ENCODE measurements around the gene ZBTB2.
"Not testable (repeated sequence)": the region's sequence is repeated elsewhere in the genome, so short reads cannot be mapped to it uniquely, and the experiment has no call there.

ZBTB2 gene

GRCh38 chr6:151357758-151358436 lies 33.5 kb downstream of the ZBTB2 start (continued):
- peak; percentile 66; the same call in 1 of the 2 replicates for TF ChIP-seq ZNF2 (tag by site-specific recombination; IDR thresholded peaks at IDR 0.05)
- TF ChIP-seq ZBTB1 (tag by site-specific recombination; IDR thresholded peaks at IDR 0.05) = no peak
- no peak for TF ChIP-seq ZNF221 (tag by site-specific recombination; IDR thresholded peaks at IDR 0.05; ENCODE audit: borderline replicate concordance)
- peak; percentile 84; the same call in 1 of the 2 replicates for TF ChIP-seq ZNF391 (tag by site-specific recombination; IDR thresholded peaks at IDR 0.05; ENCODE audit: borderline replicate concordance, low read depth)
- no peak for TF ChIP-seq ZNF155 (tag by site-specific recombination; IDR thresholded peaks at IDR 0.05)

- H3K27ac ChIP-seq (ENCODE audit: extremely low read depth, low read depth, low read length); H3K9me3 ChIP-seq (ENCODE audit: control insufficient read depth, insufficient read depth, low read depth, low read length); H3K4me3 ChIP-seq (ENCODE audit: low read depth, low read length): not testable (repeated sequence)
- ChIA-PET CTCF (interaction anchor here (1.0 to 3.0 kb wide), 2 partner anchors 33 to 149 kb away, joined by 3 to 11 read pairs; no protein-coding TSS in a partner anchor), POLR2A (interaction anchor here (2.2 kb wide), 1 partner anchor 33 kb away, joined by 9 read pairs; no protein-coding TSS in a partner anchor)
- Histone ChIP-seq H3K4me1 (ENCODE audit: control insufficient read depth, insufficient read depth, low read length) (peaks cover 10% of the 10 kb centered on the region), H3K36me3 (ENCODE audit: control insufficient read depth in 2 of 2, insufficient read depth in 1 of 2, low read length in 2 of 2) (peaks cover 0 to 31% of the 10 kb centered on the region in 2 experiments)
Observed at GRCh38 chr6:151356983-151357382, 34.4 kb downstream of the ZBTB2 start.

GRCh38 chr6:151353795-151354194 lies 37.6 kb downstream of the ZBTB2 start:
- POLR2A ChIA-PET = interaction anchor here (0.5 kb wide), 1 partner anchor 15 kb away, joined by 3 read pairs; no protein-coding TSS in a partner anchor
- H3K4me1 ChIP-seq (ENCODE audit: control insufficient read depth, insufficient read depth, low read length) = peaks cover 10% of the 10 kb centered on the region
- CTCF ChIA-PET = interaction anchor here (0.7 kb wide), 3 partner anchors 20 to 387 kb away, joined by 3 read pairs; no protein-coding TSS in a partner anchor
- H3K27ac ChIP-seq (ENCODE audit: extremely low read depth, low read depth, low read length) = no peak overlapping the region
- no peaks in the 10 kb centered on the region for H3K9me3 ChIP-seq (ENCODE audit: control insufficient read depth, insufficient read depth, low read depth, low read length)
- no peak overlapping the region for H3K4me3 ChIP-seq (ENCODE audit: low read depth, low read length)
- peaks cover 0 to 45% of the 10 kb centered on the region in 2 experiments for H3K36me3 ChIP-seq (ENCODE audit: control insufficient read depth in 2 of 2, insufficient read depth in 1 of 2, low read length in 2 of 2)
- TF ChIP-seq ZNF248 (tag by site-specific recombination; IDR thresholded peaks at IDR 0.05) (no peak), KLF1 (tag by site-specific recombination; IDR thresholded peaks at IDR 0.05) (no peak), ZNF488 (tag by site-specific recombination; IDR thresholded peaks at IDR 0.05) (no peak), ZNF830 (tag by site-specific recombination; IDR thresholded peaks at IDR 0.05; ENCODE audit: low read depth) (no peak), ZNF654 (tag by site-specific recombination; IDR thresholded peaks at IDR 0.05; ENCODE audit: low read depth) (no peak), ZNF692 (tag by site-specific recombination; IDR thresholded peaks at IDR 0.05) (no peak), ZNF26 (tag by site-specific recombination; IDR thresholded peaks at IDR 0.05) (no peak), INSM2 (tag by site-specific recombination; IDR thresholded peaks at IDR 0.05) (no peak), ZBTB20 (tag by site-specific recombination; IDR thresholded peaks at IDR 0.05) (no peak), REST (tag by site-specific recombination; IDR thresholded peaks at IDR 0.05) (no peak), ZNF398 (tag by site-specific recombination; IDR thresholded peaks at IDR 0.05) (no peak), HIC1 (tag by site-specific recombination; IDR thresholded peaks at IDR 0.05) (no peak), ZFP69B (tag by site-specific recombination; IDR thresholded peaks at IDR 0.05) (no peak)

Data from HEK293 (cell line).